T-helper 1 cell treated with Interleukin-12 subunit alpha and Interleukin-12 subunit beta and Interleukin-4 antibody, amounts not matched to agents 30 ng/mL and 1 ng/mL, for 36 hours (primary cell): ENCODE measurements around the gene CRYBB3. TPM values are rescaled to one million over a fixed set of nuclear protein-coding genes. Genes with fewer than 3 reads are reported as not detected.

Source experiments
- intact Hi-C: fragments of 100-400 bp; cut with micrococcal nuclease; formaldehyde crosslinking; loops from one replicate; pipeline ENCODE4 v1.15.1; 2024
- total RNA-seq: library from RNA; stranded (reverse); gene quantifications from 2 replicates; pipeline ENCODE4 v1.2.3, GENCODE V29; 2022

The CRYBB3 gene
- total RNA-seq = 0.61 TPM in 1 of 2 replicates, not detected in the other

- intact Hi-C loops = no loop called here
Observed at GRCh38 chr22:25199731-25200520, at the start of gene CRYBB3. TSS of gene CRYBB3 (plus strand) at chr22:25199858. CDS start at chr22:25201397, 1,539 bp downstream.

- intact Hi-C loops = no loop called here
Observed at GRCh38 chr22:25153961-25154666, 45.5 kb upstream of the CRYBB3 start.

- intact Hi-C loops = no loop called here
Observed at GRCh38 chr22:25154667-25154999, 45.0 kb upstream of the CRYBB3 start.

- intact Hi-C loops = no loop called here
Observed at GRCh38 chr22:25156736-25157135, 42.9 kb upstream of the CRYBB3 start.

GRCh38 chr22:25159028-25159427 lies 40.6 kb upstream of the CRYBB3 start:
- intact Hi-C loops = no loop called here

GRCh38 chr22:25160120-25160996 lies 39.3 kb upstream of the CRYBB3 start:
- intact Hi-C loops = no loop called here

GRCh38 chr22:25161017-25161915 lies 38.4 kb upstream of the CRYBB3 start:
- intact Hi-C loops = no loop called here

GRCh38 chr22:25161916-25162530 lies 37.6 kb upstream of the CRYBB3 start:
- intact Hi-C loops = no loop called here

- intact Hi-C loops = no loop called here
Observed at GRCh38 chr22:25162561-25162960, 37.1 kb upstream of the CRYBB3 start.

- intact Hi-C loops = no loop called here
Observed at GRCh38 chr22:25165785-25166184, 33.9 kb upstream of the CRYBB3 start.

GRCh38 chr22:25166266-25167040 lies 33.2 kb upstream of the CRYBB3 start:
- intact Hi-C loops = no loop called here

- intact Hi-C loops = no loop called here
Observed at GRCh38 chr22:25167082-25167481, 32.6 kb upstream of the CRYBB3 start.

GRCh38 chr22:25167834-25168601 lies 31.6 kb upstream of the CRYBB3 start:
- intact Hi-C loops = no loop called here

- intact Hi-C loops = loop anchor here (5.0 kb wide), 1 partner anchor 107 kb away; no protein-coding TSS in a partner anchor
Observed at GRCh38 chr22:25169278-25170031, 30.2 kb upstream of the CRYBB3 start.

GRCh38 chr22:25170426-25170980 lies 29.2 kb upstream of the CRYBB3 start:
- intact Hi-C loops = loop anchor here (5.0 kb wide), 1 partner anchor 108 kb away; no protein-coding TSS in a partner anchor

GRCh38 chr22:25172153-25172552 lies 27.5 kb upstream of the CRYBB3 start:
- intact Hi-C loops = loop anchor here (1.0 to 5.0 kb wide), 2 partner anchors 91 to 110 kb away; no protein-coding TSS in a partner anchor

- intact Hi-C loops = loop anchor here (5.0 kb wide), 1 partner anchor 112 kb away; no protein-coding TSS in a partner anchor
Observed at GRCh38 chr22:25174156-25174887, 25.3 kb upstream of the CRYBB3 start.
